Choroid plexus epithelial cell (primary cell): ENCODE data around the gene XRCC4.
A peak's percentile ranks its signal among the peaks of the same experiment; 100 is the strongest.
"Not testable (repeated sequence)": the region's sequence is repeated elsewhere in the genome, so short reads cannot be mapped to it uniquely, and the experiment has no call there.

Source experiments
- DNase-seq: peaks from one replicate; pipeline ENCODE4 v3.0.0-alpha.2; 2010; ENCODE audit warnings: low read depth
- H3K4me3 ChIP-seq: 2 replicates; pipeline ENCODE4 v1.5.1; 2011; ENCODE audit warnings: low read depth, mild to moderate bottlenecking, control low read depth, low read length, moderate library complexity
- CTCF ChIP-seq: conservative IDR thresholded peaks from 2 replicates; pipeline ENCODE4 v1.5.1; 2011; ENCODE audit warnings: low read depth, mild to moderate bottlenecking, control low read depth, inconsistent platforms, low read length, moderate library complexity

XRCC4 gene

GRCh38 chr5:83151821-83152220, 74.5 kb downstream of the XRCC4 start:
- H3K4me3 ChIP-seq = no peak overlapping the region
- TF ChIP-seq CTCF = no peak
- DNase-seq = peak; percentile 30

- DNase-seq, H3K4me3 ChIP-seq: not testable (repeated sequence)
Measured at GRCh38 chr5:83152996-83153395, 75.6 kb downstream of the XRCC4 start.

GRCh38 chr5:83156001-83156400, 78.7 kb downstream of the XRCC4 start:
- DNase-seq = no peak
- H3K4me3 ChIP-seq = no peak overlapping the region
- no peak for TF ChIP-seq CTCF

- TF ChIP-seq CTCF = no peak
- DNase-seq = no peak
- no peak overlapping the region for H3K4me3 ChIP-seq
Measured at GRCh38 chr5:83157163-83157562, 79.8 kb downstream of the XRCC4 start.

- no peak for TF ChIP-seq CTCF
- no peak for DNase-seq
Measured at GRCh38 chr5:83162601-83163000, 85.3 kb downstream of the XRCC4 start.

GRCh38 chr5:83167538-83167937, 90.2 kb downstream of the XRCC4 start:
- no peak for DNase-seq
- no peak overlapping the region for H3K4me3 ChIP-seq
- no peak for TF ChIP-seq CTCF

More at GRCh38 chr5:83162601-83163000, 85.3 kb downstream of the XRCC4 start:
- H3K4me3 ChIP-seq = no peak overlapping the region

- TF ChIP-seq CTCF = no peak
Measured at GRCh38 chr5:83169571-83170337, 92.4 kb downstream of the XRCC4 start.

More at GRCh38 chr5:83169571-83170337, 92.4 kb downstream of the XRCC4 start:
- H3K4me3 ChIP-seq = no peak overlapping the region
- no peak for DNase-seq
